ENCODE results near the gene RTP5.
A peak's percentile ranks its signal among the peaks of the same experiment; 100 is the strongest.

RTP5 gene

DNA sequence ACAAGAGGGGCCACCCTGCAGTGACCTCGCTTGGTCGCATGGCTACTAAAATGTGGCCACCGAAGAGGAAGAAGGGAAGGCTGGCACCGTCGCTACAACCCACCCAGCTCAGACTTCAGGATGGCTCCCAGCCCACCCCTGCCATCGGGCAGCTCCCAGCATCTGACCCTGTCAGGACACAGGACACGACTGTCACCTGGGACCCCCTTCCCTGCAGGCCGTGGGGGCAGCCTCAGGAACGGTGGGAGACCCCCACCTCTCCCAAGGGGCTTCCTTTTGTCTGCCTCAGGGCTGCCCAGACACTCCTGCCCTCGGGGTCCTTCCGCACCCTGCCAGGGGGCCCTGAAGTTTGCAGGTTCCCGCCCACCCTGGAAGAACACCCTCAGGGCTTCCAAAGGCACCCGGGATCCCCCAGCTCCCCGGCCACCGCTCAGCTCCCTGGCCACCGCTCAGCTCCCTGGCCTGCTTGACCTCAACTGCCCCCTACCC is 7.7 kb downstream of the RTP5 start:
- Histone ChIP-seq H3K9me3 (ENCODE audit: insufficient read depth, low read length, severe bottlenecking) (no peaks in the 10 kb centered on the region), H3K79me2 (ENCODE audit: insufficient read depth, low read length) (0 out of 2 replicates have a peak, but pooled peaks cover 3% of the 10 kb centered on the region), H4K20me1 (ENCODE audit: insufficient read depth, low read length) (no peaks in the 10 kb centered on the region; the same call in 1 of the 2 replicates), H2AFZ (ENCODE audit: low read depth, low read length) (no peak overlapping the region), H3K9ac (ENCODE audit: low read depth, low read length) (no peak overlapping the region), H3K4me3 (ENCODE audit: low read depth in 1 of 2, low read length in 2 of 2) (no peak overlapping the region), H3K36me3 (ENCODE audit: insufficient read depth, low read length) (no peaks in the 10 kb centered on the region), H3K4me2 (ENCODE audit: insufficient read depth, low read length) (no peak overlapping the region), H3K27me3 (ENCODE audit: insufficient read depth, low read length, poor library complexity) (no peaks in the 10 kb centered on the region), H3K4me1 (ENCODE audit: insufficient read depth, low read length) (peaks cover 19% of the 10 kb centered on the region), H3K27ac (ENCODE audit: low read length) (no peak overlapping the region)
- ATAC-seq (ENCODE audit: insufficient read depth, low read depth) (no peak), DNase-seq (no peak)
- no peak for TF ChIP-seq EZH2 (IDR thresholded peaks at IDR 0.05; ENCODE audit: borderline replicate concordance, low read depth, low read length, severe bottlenecking)
- TF ChIP-seq, protein P1, sequence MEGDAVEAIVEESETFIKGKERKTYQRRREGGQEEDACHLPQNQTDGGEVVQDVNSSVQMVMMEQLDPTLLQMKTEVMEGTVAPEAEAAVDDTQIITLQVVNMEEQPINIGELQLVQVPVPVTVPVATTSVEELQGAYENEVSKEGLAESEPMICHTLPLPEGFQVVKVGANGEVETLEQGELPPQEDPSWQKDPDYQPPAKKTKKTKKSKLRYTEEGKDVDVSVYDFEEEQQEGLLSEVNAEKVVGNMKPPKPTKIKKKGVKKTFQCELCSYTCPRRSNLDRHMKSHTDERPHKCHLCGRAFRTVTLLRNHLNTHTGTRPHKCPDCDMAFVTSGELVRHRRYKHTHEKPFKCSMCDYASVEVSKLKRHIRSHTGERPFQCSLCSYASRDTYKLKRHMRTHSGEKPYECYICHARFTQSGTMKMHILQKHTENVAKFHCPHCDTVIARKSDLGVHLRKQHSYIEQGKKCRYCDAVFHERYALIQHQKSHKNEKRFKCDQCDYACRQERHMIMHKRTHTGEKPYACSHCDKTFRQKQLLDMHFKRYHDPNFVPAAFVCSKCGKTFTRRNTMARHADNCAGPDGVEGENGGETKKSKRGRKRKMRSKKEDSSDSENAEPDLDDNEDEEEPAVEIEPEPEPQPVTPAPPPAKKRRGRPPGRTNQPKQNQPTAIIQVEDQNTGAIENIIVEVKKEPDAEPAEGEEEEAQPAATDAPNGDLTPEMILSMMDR (IDR thresholded peaks at IDR 0.05; ENCODE audit: borderline replicate concordance, extremely low read depth, low read length, poor library complexity, severe bottlenecking) = no peak

DNA sequence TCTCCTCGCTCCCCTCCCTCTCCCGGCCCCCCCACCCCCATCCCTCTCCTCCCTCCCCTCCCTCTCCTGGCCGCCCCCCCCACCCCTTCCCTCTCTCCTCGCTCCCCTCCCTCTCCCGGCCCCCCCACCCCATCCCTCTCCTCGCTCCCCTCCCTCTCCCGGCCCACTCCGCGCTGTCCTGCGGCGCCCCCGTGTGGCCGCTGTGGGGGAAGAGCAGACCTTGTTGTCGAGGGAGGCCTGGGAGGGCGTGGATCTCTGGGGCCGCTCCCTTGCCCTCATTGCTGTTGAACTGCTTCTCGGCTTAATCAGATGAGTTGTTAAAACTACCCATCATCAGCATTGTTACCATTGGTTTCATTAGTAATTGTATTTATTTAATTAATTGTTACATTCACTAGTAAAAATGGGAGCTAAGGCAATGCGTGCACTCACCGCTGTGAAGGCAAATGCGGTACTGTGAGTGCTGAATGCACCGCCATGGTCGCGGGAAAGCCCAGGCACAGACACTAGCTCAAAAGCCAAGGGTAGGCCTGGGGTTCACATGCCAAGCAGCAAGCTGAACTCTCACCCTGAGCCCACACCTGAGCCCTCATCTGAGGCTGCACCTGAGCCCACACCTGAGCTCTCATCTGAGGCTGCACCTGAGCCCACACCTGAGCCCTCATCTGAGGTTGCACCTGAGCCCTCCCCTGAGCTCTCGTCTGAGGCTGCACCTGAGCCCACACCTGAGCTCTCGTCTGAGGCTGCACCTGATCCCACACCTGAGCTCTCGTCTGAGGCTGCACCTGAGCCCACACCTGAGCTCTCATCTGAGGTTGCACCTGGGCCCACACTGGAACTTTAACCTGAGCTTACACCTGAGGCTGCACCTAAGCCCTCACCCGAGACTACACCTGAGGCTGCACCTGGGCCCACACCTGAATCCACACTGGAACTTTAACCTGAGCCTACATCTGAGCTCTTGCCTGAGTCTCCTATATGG is 8.8 kb downstream of the RTP5 start:
- TF ChIP-seq EZH2 (IDR thresholded peaks at IDR 0.05; ENCODE audit: borderline replicate concordance, low read depth, low read length, severe bottlenecking) = no peak
- TF ChIP-seq, protein P1 (IDR thresholded peaks at IDR 0.05; ENCODE audit: borderline replicate concordance, extremely low read depth, low read length, poor library complexity, severe bottlenecking) = peak; percentile 83
- Histone ChIP-seq H3K27me3 (ENCODE audit: insufficient read depth, low read length, poor library complexity) (no peaks in the 10 kb centered on the region), H3K36me3 (ENCODE audit: insufficient read depth, low read length) (no peaks in the 10 kb centered on the region), H3K4me1 (ENCODE audit: insufficient read depth, low read length) (peaks cover 29% of the 10 kb centered on the region), H4K20me1 (ENCODE audit: insufficient read depth, low read length) (no peaks in the 10 kb centered on the region; the same call in 1 of the 2 replicates), H3K27ac (ENCODE audit: low read length) (no peak overlapping the region), H3K9me3 (ENCODE audit: insufficient read depth, low read length, severe bottlenecking) (no peaks in the 10 kb centered on the region), H3K9ac (ENCODE audit: low read depth, low read length) (no peak overlapping the region), H3K79me2 (ENCODE audit: insufficient read depth, low read length) (0 out of 2 replicates have a peak, but pooled peaks cover 4% of the 10 kb centered on the region), H3K4me3 (ENCODE audit: low read depth in 1 of 2, low read length in 2 of 2) (no peak overlapping the region), H2AFZ (ENCODE audit: low read depth, low read length) (no peak overlapping the region), H3K4me2 (ENCODE audit: insufficient read depth, low read length) (no peak overlapping the region)
- ATAC-seq (ENCODE audit: insufficient read depth, low read depth) (peak; percentile 47), DNase-seq (peak; percentile 83)

DNA sequence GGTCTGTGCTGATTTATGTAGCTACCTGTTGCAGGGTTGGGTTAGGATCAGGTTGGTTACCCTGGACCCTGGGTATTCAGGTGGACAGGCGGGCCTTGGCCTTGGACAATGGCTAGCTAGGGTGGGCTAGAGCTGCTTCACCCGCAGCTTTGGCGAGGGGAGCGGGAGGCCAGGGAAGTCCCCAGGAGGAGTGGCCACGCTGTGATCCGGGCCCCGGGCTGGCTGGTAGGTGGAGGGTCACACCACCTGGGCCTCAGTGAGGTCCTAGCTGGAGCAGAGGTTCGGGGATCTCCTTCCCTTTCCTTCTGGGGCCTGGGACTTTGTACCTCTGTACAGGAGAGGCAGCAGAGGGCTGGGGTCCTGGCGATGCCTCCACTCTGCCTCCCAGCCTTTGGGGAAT is 9.8 kb downstream of the RTP5 start:
- Histone ChIP-seq H3K36me3 (ENCODE audit: insufficient read depth, low read length) (no peaks in the 10 kb centered on the region), H3K4me2 (ENCODE audit: insufficient read depth, low read length) (no peak overlapping the region), H4K20me1 (ENCODE audit: insufficient read depth, low read length) (no peaks in the 10 kb centered on the region; the same call in 1 of the 2 replicates), H3K79me2 (ENCODE audit: insufficient read depth, low read length) (peaks cover 7% of the 10 kb centered on the region; the same call in 1 of the 2 replicates), H3K9me3 (ENCODE audit: insufficient read depth, low read length, severe bottlenecking) (no peaks in the 10 kb centered on the region), H2AFZ (ENCODE audit: low read depth, low read length) (no peak overlapping the region), H3K27ac (ENCODE audit: low read length) (no peak overlapping the region), H3K4me3 (ENCODE audit: low read depth in 1 of 2, low read length in 2 of 2) (no peak overlapping the region), H3K4me1 (ENCODE audit: insufficient read depth, low read length) (peaks cover 39% of the 10 kb centered on the region), H3K9ac (ENCODE audit: low read depth, low read length) (no peak overlapping the region), H3K27me3 (ENCODE audit: insufficient read depth, low read length, poor library complexity) (no peaks in the 10 kb centered on the region)
- no peak for DNase-seq
- TF ChIP-seq, protein P1 (IDR thresholded peaks at IDR 0.05; ENCODE audit: borderline replicate concordance, extremely low read depth, low read length, poor library complexity, severe bottlenecking) = no peak
- ATAC-seq (ENCODE audit: insufficient read depth, low read depth) = no peak
